A673 (cell line): Measurements from ENCODE around the gene MR1.

Experiments
- CTCF ChIP-seq: fragments of 300-800, 200-600 bp; sonication (generic); conservative IDR thresholded peaks from 2 replicates; pipeline ENCODE4 v1.5.1; 2017; ENCODE audit warnings: low read depth, mild to moderate bottlenecking, antibody characterized with exemption, low read length, moderate library complexity, mixed read lengths
- EZH2 ChIP-seq: fragments of 200-600 bp; sonication (generic); IDR thresholded peaks from 2 replicates; pipeline ENCODE4 v1.6.1; 2017; ENCODE audit warnings: borderline replicate concordance, low read depth, mild to moderate bottlenecking, mixed read lengths, antibody characterized with exemption, low read length; ENCODE audit not compliant: poor library complexity, severe bottlenecking

- TF ChIP-seq CTCF (no peak), EZH2 (no peak)
Observed at GRCh38 chr1:181089676-181090544, 56.1 kb downstream of the MR1 start.
